Vagina (tissue), 2 donors: Measurements from ENCODE around the gene BNC2. TPM values are rescaled to one million over a fixed set of nuclear protein-coding genes. Genes with fewer than 3 reads are reported as not detected.

Experiments used
- DNase-seq, 2 donors: peaks; one replicate each; pipeline ENCODE4 v3.0.0-alpha.2; 2017; ENCODE audit errors: extremely low spot score in 2 of 2
- H3K27ac ChIP-seq: fragments of 200-600 bp; sonication (generic); one replicate; pipeline ENCODE4 v1.5.1; 2019
- H3K27me3 ChIP-seq: fragments of 200-600 bp; sonication (generic); one replicate; pipeline ENCODE4 v1.5.1; 2019
- H3K36me3 ChIP-seq, 2 donors: fragments of 200-600 bp; sonication (generic); one replicate each; pipeline ENCODE4 v1.5.1; 2017 to 2019
- H3K4me1 ChIP-seq: fragments of 200-600 bp; sonication (generic); one replicate; pipeline ENCODE4 v1.5.1; 2019
- H3K4me3 ChIP-seq, 2 donors: fragments of 200-600 bp; sonication (generic); 1 replicate in 1 of 2; 2 replicates in 1 of 2; pipeline ENCODE4 v1.5.1; 2016 to 2019
- H3K9me3 ChIP-seq: fragments of 200-600 bp; sonication (generic); one replicate; pipeline ENCODE4 v1.5.1; 2019
- POLR2A ChIP-seq, 2 donors: fragments of 450-650 bp; IDR thresholded peaks; one replicate each; pipeline ENCODE4 v1.6.1; 2017; ENCODE audit warnings: antibody characterized with exemption in 2 of 2, mild to moderate bottlenecking in 2 of 2, moderate library complexity in 2 of 2
- POLR2AphosphoS5 ChIP-seq, 2 donors: sonication (generic); formaldehyde crosslinking; IDR thresholded peaks; one replicate each; pipeline ENCODE4 v1.9.0; 2017; ENCODE audit warnings: antibody characterized with exemption in 2 of 2, mild to moderate bottlenecking in 2 of 2, low read depth in 1 of 2; ENCODE audit not compliant: insufficient read depth in 1 of 2
- intact Hi-C: fragments of 100-400 bp; cut with DNase I; formaldehyde crosslinking; loops from one replicate; pipeline ENCODE4 v1.15.1; 2023
- total RNA-seq: library from RNA; depleted of rRNA; stranded (reverse); fragments of >200 nt; gene quantifications from one replicate; pipeline ENCODE4 v1.2.3, GENCODE V29; 2016
- TF ChIP-seq, protein P1 (sequence below), 3 experiments: fragments of 450-650 bp in 2 of 3; fragments of 200-600 bp in 1 of 3; sonication (generic) in 1 of 3; IDR thresholded peaks; one replicate each; pipeline ENCODE4 v1.5.1; 2017 to 2019; ENCODE audit warnings: antibody characterized with exemption in 3 of 3, mild to moderate bottlenecking in 2 of 3, moderate library complexity in 2 of 3

The BNC2 gene
- total RNA-seq, 1 donor from 2014 or later, result 33.9 TPM

DNA sequence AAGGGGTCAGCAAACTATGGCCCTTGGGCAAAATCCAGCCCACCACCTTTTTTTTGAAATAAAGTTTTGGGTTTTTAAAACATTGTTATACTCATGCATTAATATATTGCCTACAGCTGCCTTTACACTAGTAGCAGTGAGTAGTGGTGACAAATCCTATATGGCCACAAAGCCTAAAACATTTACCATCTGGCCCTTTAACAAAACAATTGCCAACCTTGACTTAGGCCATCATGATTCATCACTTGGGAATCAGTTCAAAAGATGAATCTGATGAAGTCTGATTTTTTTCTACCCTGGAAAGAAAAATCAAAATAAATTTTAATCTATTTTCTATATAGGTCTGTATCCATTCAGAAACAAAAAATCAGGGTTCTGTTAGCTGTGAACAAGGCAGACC lies 484.9 kb downstream of the BNC2 start:
- no peaks in the 10 kb centered on the region for H3K4me1 ChIP-seq
- TF ChIP-seq POLR2A (IDR thresholded peaks at IDR 0.05) (no peak), POLR2AphosphoS5 (IDR thresholded peaks at IDR 0.05; ENCODE audit: insufficient read depth in 1 of 2, low read depth in 1 of 2) (no peak)
- TF ChIP-seq, protein P1, sequence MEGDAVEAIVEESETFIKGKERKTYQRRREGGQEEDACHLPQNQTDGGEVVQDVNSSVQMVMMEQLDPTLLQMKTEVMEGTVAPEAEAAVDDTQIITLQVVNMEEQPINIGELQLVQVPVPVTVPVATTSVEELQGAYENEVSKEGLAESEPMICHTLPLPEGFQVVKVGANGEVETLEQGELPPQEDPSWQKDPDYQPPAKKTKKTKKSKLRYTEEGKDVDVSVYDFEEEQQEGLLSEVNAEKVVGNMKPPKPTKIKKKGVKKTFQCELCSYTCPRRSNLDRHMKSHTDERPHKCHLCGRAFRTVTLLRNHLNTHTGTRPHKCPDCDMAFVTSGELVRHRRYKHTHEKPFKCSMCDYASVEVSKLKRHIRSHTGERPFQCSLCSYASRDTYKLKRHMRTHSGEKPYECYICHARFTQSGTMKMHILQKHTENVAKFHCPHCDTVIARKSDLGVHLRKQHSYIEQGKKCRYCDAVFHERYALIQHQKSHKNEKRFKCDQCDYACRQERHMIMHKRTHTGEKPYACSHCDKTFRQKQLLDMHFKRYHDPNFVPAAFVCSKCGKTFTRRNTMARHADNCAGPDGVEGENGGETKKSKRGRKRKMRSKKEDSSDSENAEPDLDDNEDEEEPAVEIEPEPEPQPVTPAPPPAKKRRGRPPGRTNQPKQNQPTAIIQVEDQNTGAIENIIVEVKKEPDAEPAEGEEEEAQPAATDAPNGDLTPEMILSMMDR (IDR thresholded peaks at IDR 0.05), result no peak
- no peaks in the 10 kb centered on the region for H3K27me3 ChIP-seq
- DNase-seq, result no peak
- H3K36me3 ChIP-seq, result no peaks in the 10 kb centered on the region
- intact Hi-C loops, result no loop called here
- no peak overlapping the region for H3K27ac ChIP-seq
- no peaks in the 10 kb centered on the region for H3K9me3 ChIP-seq
- no peak overlapping the region for H3K4me3 ChIP-seq

DNA sequence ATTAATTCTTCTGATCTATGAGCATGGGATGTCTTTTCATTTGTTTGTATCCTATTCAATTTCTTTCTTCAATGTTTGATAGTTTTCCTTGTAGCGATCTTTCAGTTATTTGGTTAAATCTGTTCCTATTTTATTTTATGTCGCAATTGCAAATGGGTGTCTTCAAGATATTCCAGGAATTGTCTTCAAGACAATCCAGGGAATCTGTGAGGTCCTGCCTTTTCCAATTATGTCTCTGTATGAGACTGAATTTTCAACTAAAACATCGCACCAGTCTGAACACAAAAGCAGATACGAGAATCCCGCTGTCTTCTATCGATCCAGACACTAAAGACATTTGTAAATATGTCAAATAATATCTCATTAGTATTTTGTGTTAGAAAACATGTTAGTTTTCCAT lies 485.5 kb downstream of the BNC2 start:
- intact Hi-C loops, result no loop called here
- TF ChIP-seq, protein P1 (IDR thresholded peaks at IDR 0.05), result no peak
- H3K27me3 ChIP-seq, result no peaks in the 10 kb centered on the region
- H3K9me3 ChIP-seq, result no peaks in the 10 kb centered on the region
- no peak for DNase-seq
- H3K4me1 ChIP-seq, result no peaks in the 10 kb centered on the region
- no peak overlapping the region for H3K27ac ChIP-seq
- H3K36me3 ChIP-seq, result no peaks in the 10 kb centered on the region
- H3K4me3 ChIP-seq, result no peak overlapping the region

DNA sequence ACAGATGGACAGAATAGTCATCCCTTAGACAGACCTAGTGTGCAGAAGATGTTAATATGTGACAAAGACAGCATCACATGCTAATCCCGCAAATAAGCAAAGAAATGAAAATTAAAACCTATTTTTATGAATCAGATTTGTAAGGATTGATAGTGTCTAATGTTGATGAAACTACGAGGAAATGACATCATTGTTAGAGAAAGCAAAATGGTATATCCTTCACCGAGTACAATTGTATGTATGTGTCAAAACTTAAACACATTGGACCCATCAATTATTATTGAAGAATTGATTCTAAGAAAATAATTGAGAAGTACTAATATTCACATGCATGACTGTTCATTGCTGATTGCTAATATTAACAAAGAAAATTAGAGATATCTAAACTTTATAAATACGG lies 493.2 kb downstream of the BNC2 start:
- H3K36me3 ChIP-seq, result no peaks in the 10 kb centered on the region
- no peaks in the 10 kb centered on the region for H3K4me1 ChIP-seq
- no peaks in the 10 kb centered on the region for H3K27me3 ChIP-seq
- TF ChIP-seq, protein P1 (IDR thresholded peaks at IDR 0.05), result no peak
- TF ChIP-seq POLR2A (IDR thresholded peaks at IDR 0.05), result no peak
- no peak for TF ChIP-seq POLR2AphosphoS5 (IDR thresholded peaks at IDR 0.05; ENCODE audit: insufficient read depth in 1 of 2, low read depth in 1 of 2)
- no peaks in the 10 kb centered on the region for H3K9me3 ChIP-seq
- no peak overlapping the region for H3K27ac ChIP-seq
- no peak for DNase-seq
- intact Hi-C loops, result no loop called here
- H3K4me3 ChIP-seq, result no peak overlapping the region

DNA sequence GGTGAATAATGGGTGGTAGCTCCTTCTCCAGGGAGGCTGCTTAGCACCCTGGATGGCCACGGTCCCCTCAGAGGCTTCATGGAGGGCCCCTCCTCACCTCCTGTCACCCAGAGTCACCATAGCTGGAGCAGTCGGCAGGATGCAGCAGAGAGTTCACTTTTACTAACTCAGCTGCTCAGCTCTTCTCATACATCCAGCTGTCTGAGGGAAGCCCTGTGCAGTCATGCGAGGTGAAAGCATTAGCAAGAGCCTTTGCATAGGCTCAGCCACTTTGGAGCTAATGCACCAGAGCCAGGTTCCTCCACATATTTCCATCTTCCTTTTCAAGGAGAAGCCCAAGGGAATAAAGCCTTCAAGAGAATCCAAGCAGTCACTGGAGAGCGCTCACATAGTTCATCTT lies 499.2 kb downstream of the BNC2 start:
- TF ChIP-seq POLR2AphosphoS5 (IDR thresholded peaks at IDR 0.05; ENCODE audit: insufficient read depth in 1 of 2, low read depth in 1 of 2), result no peak
- TF ChIP-seq, protein P1 (IDR thresholded peaks at IDR 0.05), result no peak
- TF ChIP-seq POLR2A (IDR thresholded peaks at IDR 0.05), result no peak
- Histone ChIP-seq H3K36me3 (no peaks in the 10 kb centered on the region), H3K27ac (no peak overlapping the region), H3K9me3 (no peaks in the 10 kb centered on the region), H3K27me3 (no peaks in the 10 kb centered on the region), H3K4me1 (no peaks in the 10 kb centered on the region), H3K4me3 (no peak overlapping the region)
- peak in 1 of 2 donors; percentile 60 for DNase-seq
- intact Hi-C loops, result no loop called here

DNA sequence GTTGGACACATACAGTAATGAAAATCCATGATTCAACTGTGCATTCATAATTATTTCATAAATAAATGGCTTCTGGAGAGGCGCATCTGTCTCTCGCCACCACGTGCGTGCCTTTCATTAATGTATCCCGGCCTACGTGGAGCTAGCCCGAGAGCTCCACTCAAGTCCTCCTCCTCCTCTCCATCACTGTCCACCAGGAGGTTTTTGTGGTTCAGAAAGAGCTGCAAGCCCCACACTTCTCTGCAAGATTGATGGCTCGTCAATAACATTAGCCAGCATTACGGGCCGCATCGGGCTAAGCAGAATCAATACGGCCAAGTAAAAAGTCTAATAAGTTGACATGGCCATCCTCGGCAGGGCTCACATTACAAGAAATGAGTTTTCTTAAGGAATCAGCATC lies 499.8 kb downstream of the BNC2 start:
- intact Hi-C loops, result no loop called here
- peak in 1 of 2 donors; percentile 69 for DNase-seq
- no peaks in the 10 kb centered on the region for H3K36me3 ChIP-seq
- no peak overlapping the region for H3K4me3 ChIP-seq
- H3K27ac ChIP-seq, result no peak overlapping the region
- no peaks in the 10 kb centered on the region for H3K9me3 ChIP-seq
- H3K27me3 ChIP-seq, result no peaks in the 10 kb centered on the region
- H3K4me1 ChIP-seq, result no peaks in the 10 kb centered on the region
- no peak for TF ChIP-seq POLR2A (IDR thresholded peaks at IDR 0.05)
- TF ChIP-seq, protein P1 (IDR thresholded peaks at IDR 0.05), result no peak
- TF ChIP-seq POLR2AphosphoS5 (IDR thresholded peaks at IDR 0.05; ENCODE audit: insufficient read depth in 1 of 2, low read depth in 1 of 2), result no peak
